PC-3 (cell line): Measurements from ENCODE around the gene TTC39A. TPM values are rescaled to one million over a fixed set of nuclear protein-coding genes. Genes with fewer than 3 reads are reported as not detected.

Experiments
- ATAC-seq: fragments of 200-7000 bp; cut with Tn5 transposase; 2 replicates; pipeline ENCODE4 v1.9.1; 2020; ENCODE audit warnings: mild to moderate bottlenecking, moderate library complexity
- BruUV-seq: library from RNA; stranded (reverse); fragments of 400-500 nt; replicated peaks from 2 replicates; lab custom pipeline; 2021; lab: Mats Ljungman, UMichigan
- CTCF ChIA-PET: fragments of 300-600 bp; sonication (Branson Sonifier 250); formaldehyde crosslinking; loops from one replicate; lab custom pipeline; 2022; ENCODE audit warnings: antibody characterized with exemption; lab: Charles Lee
- POLR2A ChIA-PET: fragments of 300-600 bp; sonication (Branson Sonifier 250); formaldehyde crosslinking; loops from one replicate; lab custom pipeline; 2022; ENCODE audit warnings: antibody characterized with exemption; ENCODE audit not compliant: unreplicated experiment; lab: Charles Lee
- DNase-seq: peaks from one replicate; pipeline ENCODE4 v3.0.0-alpha.2; 2015
- H2AFZ ChIP-seq: fragments of 300-600 bp; sonication (generic); 2 replicates; pipeline ENCODE4 v1.6.0; 2016; ENCODE audit warnings: antibody characterized with exemption, low read length
- H3F3A ChIP-seq: fragments of 300-600 bp; sonication (generic); one replicate; pipeline ENCODE4 v1.6.0; 2017; ENCODE audit warnings: antibody characterized with exemption, low read length, control low read depth, mild to moderate bottlenecking; ENCODE audit not compliant: unreplicated experiment
- H3K27ac ChIP-seq: fragments of 300-600 bp; sonication (generic); 2 replicates; pipeline ENCODE4 v1.5.1; 2016; ENCODE audit warnings: mild to moderate bottlenecking, low read length
- H3K27me3 ChIP-seq: fragments of 300-600 bp; sonication (generic); 2 replicates; pipeline ENCODE4 v1.6.1; 2016; ENCODE audit warnings: low read length, mixed read lengths
- H3K36me3 ChIP-seq: fragments of 300-600 bp; sonication (generic); 2 replicates; pipeline ENCODE4 v1.6.1; 2016; ENCODE audit warnings: low read depth, mixed run types, low read length, mixed read lengths
- H3K4me1 ChIP-seq: fragments of 300-600 bp; sonication (generic); 2 replicates; pipeline ENCODE4 v1.5.1; 2016; ENCODE audit warnings: low read length; ENCODE audit not compliant: insufficient read depth
- H3K4me2 ChIP-seq: fragments of 300-600 bp; sonication (generic); 2 replicates; pipeline ENCODE4 v1.6.0; 2016; ENCODE audit warnings: low read length
- H3K4me3 ChIP-seq: fragments of 300-600 bp; sonication (generic); 2 replicates; pipeline ENCODE4 v1.5.1; 2016; ENCODE audit warnings: mild to moderate bottlenecking, low read length, mixed read lengths
- H3K79me2 ChIP-seq: fragments of 300-600 bp; sonication (generic); 2 replicates; pipeline ENCODE4 v1.6.1; 2017; ENCODE audit warnings: low read length, mixed read lengths
- H3K9ac ChIP-seq: fragments of 300-600 bp; sonication (generic); 2 replicates; pipeline ENCODE4 v1.6.0; 2016; ENCODE audit warnings: mild to moderate bottlenecking, low read length
- H3K9me2 ChIP-seq: fragments of 300-600 bp; sonication (generic); replicated peaks from 2 replicates; pipeline ENCODE4 v1.6.1; 2016; ENCODE audit warnings: mixed run types, low read length, mixed read lengths
- H3K9me3 ChIP-seq: fragments of 300-600 bp; sonication (generic); 2 replicates; pipeline ENCODE4 v1.6.1; 2016; ENCODE audit warnings: low read length, mixed read lengths
- H4K20me1 ChIP-seq: fragments of 300-600 bp; sonication (generic); 2 replicates; pipeline ENCODE4 v1.6.1; 2016; ENCODE audit warnings: low read length, mixed read lengths
- EZH2 ChIP-seq: fragments of 300-600 bp; sonication (generic); IDR thresholded peaks from one replicate; pipeline ENCODE4 v1.6.1; 2017; ENCODE audit warnings: antibody characterized with exemption, mild to moderate bottlenecking, low read length; ENCODE audit not compliant: unreplicated experiment
- EZH2phosphoT487 ChIP-seq: fragments of 300-600 bp; sonication (generic); IDR thresholded peaks from 2 replicates; pipeline ENCODE4 v1.6.1; 2018; ENCODE audit warnings: mild to moderate bottlenecking, antibody characterized with exemption, low read length, borderline replicate concordance
- intact Hi-C: fragments of 100-400 bp; cut with micrococcal nuclease; formaldehyde crosslinking; loops from 2 replicates; pipeline ENCODE4 v1.9.0; 2023
- total RNA-seq: library from RNA; depleted of rRNA; stranded (reverse); fragments of >200 nt; gene quantifications from 2 replicates; pipeline ENCODE4 v1.2.3, GENCODE V29; 2014
- TF ChIP-seq, protein P1 (sequence below): fragments of 300-600 bp; sonication (generic); conservative IDR thresholded peaks from 2 replicates; pipeline ENCODE4 v1.5.1; 2017; ENCODE audit warnings: antibody characterized with exemption, low read depth, mild to moderate bottlenecking, low read length

TTC39A gene
- total RNA-seq, 1 experiment from 2014 or later, result 11.1 TPM

DNA sequence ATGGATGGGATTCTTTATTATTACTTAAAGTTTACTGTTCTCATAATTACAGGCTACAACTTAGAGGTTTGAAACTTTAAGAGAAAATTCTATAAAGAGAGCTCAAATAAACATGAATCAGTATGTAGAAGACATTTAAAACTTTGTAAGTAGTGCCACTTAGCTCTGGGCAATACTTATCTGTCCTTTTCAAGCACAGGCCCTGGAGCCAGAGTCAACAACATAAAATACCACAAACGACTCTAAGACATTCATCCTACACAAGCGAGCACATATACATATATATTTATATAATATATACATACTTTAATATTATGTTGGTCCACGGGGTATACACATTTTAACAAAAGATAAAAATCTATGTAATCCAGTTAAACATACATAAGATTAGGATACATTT lies 24.1 kb upstream of the TTC39A start:
- peaks cover 10% of the 10 kb centered on the region for H3K36me3 ChIP-seq
- no peak overlapping the region for H3K9ac ChIP-seq
- H3K27ac ChIP-seq, result no peak overlapping the region
- ChIA-PET POLR2A (no interaction called here), CTCF (no interaction called here)
- ATAC-seq (peak; percentile 31; the same call in 1 of the 2 replicates), DNase-seq (no peak)
- no TSS peak for BruUV-seq
- no peak overlapping the region for H3K4me3 ChIP-seq
- no peak overlapping the region for H2AFZ ChIP-seq
- no peaks in the 10 kb centered on the region for H3K27me3 ChIP-seq
- intact Hi-C loops, result no loop called here
- no peaks in the 10 kb centered on the region for H3K4me1 ChIP-seq
- TF ChIP-seq EZH2 (no peak), EZH2phosphoT487 (no peak)
- TF ChIP-seq, protein P1, sequence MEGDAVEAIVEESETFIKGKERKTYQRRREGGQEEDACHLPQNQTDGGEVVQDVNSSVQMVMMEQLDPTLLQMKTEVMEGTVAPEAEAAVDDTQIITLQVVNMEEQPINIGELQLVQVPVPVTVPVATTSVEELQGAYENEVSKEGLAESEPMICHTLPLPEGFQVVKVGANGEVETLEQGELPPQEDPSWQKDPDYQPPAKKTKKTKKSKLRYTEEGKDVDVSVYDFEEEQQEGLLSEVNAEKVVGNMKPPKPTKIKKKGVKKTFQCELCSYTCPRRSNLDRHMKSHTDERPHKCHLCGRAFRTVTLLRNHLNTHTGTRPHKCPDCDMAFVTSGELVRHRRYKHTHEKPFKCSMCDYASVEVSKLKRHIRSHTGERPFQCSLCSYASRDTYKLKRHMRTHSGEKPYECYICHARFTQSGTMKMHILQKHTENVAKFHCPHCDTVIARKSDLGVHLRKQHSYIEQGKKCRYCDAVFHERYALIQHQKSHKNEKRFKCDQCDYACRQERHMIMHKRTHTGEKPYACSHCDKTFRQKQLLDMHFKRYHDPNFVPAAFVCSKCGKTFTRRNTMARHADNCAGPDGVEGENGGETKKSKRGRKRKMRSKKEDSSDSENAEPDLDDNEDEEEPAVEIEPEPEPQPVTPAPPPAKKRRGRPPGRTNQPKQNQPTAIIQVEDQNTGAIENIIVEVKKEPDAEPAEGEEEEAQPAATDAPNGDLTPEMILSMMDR, result no peak
- no peaks in the 10 kb centered on the region for H3K9me3 ChIP-seq
- no peaks in the 10 kb centered on the region for H3K79me2 ChIP-seq
- H3F3A ChIP-seq, result no peaks in the 10 kb centered on the region
- H4K20me1 ChIP-seq, result no peaks in the 10 kb centered on the region
- H3K9me2 ChIP-seq, result no peaks in the 10 kb centered on the region
- H3K4me2 ChIP-seq, result no peak overlapping the region

DNA sequence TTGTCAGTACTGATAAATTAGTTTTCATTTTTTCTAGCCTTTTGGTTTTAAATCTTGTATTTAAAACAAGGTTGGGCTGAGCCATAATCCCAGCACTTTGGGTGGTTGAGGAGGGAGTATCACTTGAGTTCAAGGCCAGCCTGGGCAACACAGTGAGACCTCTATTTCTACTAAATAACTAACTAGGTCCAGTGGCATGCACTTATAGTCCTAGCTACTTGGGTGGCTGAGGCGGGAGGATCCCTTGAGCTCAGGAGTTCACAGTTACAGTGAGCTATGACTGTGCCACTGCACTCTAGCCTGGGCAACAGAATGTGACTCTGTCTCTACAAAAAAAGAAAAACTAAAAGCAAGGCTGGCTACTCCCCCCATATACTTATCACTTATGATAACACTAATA lies 21.5 kb upstream of the TTC39A start:
- H3K9ac ChIP-seq, result no peak overlapping the region
- no TSS peak for BruUV-seq
- no peaks in the 10 kb centered on the region for H3K27me3 ChIP-seq
- no peaks in the 10 kb centered on the region for H3K79me2 ChIP-seq
- peaks cover 10% of the 10 kb centered on the region for H3K36me3 ChIP-seq
- no peaks in the 10 kb centered on the region for H3K9me3 ChIP-seq
- no peak overlapping the region for H3K4me3 ChIP-seq
- H3K9me2 ChIP-seq, result no peaks in the 10 kb centered on the region
- POLR2A ChIA-PET, result no interaction called here
- intact Hi-C loops, result no loop called here
- TF ChIP-seq EZH2phosphoT487, result no peak
- TF ChIP-seq, protein P1, result no peak
- no peak for TF ChIP-seq EZH2
- CTCF ChIA-PET, result no interaction called here
- ATAC-seq (no peak), DNase-seq (no peak)
- no peaks in the 10 kb centered on the region for H4K20me1 ChIP-seq
- no peak overlapping the region for H3K27ac ChIP-seq
- H3K4me1 ChIP-seq, result no peaks in the 10 kb centered on the region
- H3K4me2 ChIP-seq, result no peak overlapping the region
- no peaks in the 10 kb centered on the region for H3F3A ChIP-seq
- H2AFZ ChIP-seq, result no peak overlapping the region

DNA sequence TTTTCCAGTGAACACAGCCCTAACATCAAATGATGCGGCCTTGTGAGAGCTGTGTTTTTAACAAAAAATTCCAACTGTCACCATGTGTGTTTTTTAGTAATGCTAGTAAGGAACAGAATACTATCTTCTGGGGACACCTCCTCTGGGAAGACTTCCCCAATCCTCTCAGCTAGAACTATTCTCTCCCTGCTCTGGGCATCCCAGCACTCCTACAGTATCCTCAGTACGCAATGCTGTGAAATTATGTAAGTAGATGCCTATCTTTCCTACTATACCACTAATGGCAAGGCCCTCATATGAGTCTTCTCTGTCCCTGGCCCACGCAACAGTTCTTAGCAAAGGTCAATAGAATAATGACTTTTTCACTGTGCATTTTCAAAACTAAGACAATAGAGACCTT lies 19.5 kb upstream of the TTC39A start:
- Histone ChIP-seq H3K27ac (no peak overlapping the region), H3K36me3 (peaks cover under 1% of the 10 kb centered on the region), H3K9me2 (no peaks in the 10 kb centered on the region), H3K4me1 (no peaks in the 10 kb centered on the region), H3K4me2 (no peak overlapping the region), H3K79me2 (no peaks in the 10 kb centered on the region), H3K9me3 (no peaks in the 10 kb centered on the region), H3K4me3 (no peak overlapping the region), H3K9ac (no peak overlapping the region), H3K27me3 (no peaks in the 10 kb centered on the region), H3F3A (no peaks in the 10 kb centered on the region), H4K20me1 (no peaks in the 10 kb centered on the region), H2AFZ (no peak overlapping the region)
- TF ChIP-seq, protein P1, result no peak
- TF ChIP-seq EZH2phosphoT487, result no peak
- no peak for TF ChIP-seq EZH2
- ATAC-seq, result no peak
- ChIA-PET CTCF (no interaction called here), POLR2A (no interaction called here)
- DNase-seq, result no peak
- BruUV-seq, result no TSS peak
- intact Hi-C loops, result no loop called here
